ENCODE measurements around the gene USP36.

DNA sequence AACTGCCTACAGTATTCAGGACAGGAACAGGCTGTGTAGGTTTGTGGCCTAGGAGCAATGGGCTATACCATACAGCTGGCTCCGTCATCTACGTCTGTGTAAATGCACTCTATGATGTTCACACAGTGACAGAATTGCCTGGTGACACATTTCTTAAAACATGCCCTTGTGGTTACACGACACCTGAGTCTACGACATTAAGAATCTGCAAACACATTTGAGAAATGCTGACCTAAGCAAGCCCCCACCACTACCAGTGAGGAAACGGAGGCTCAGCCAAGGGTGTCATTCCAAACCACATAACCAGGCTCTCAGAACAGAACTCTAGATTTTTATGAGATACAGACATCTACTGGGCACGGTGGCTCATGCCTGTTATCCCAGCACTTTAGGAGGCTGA is 23.5 kb downstream of the USP36 start:
- TF ChIP-seq HMGXB4 (CRISPR knock-in tag; IDR thresholded peaks at IDR 0.05) (no peak), FOXK1 (CRISPR knock-in tag; IDR thresholded peaks at IDR 0.05; ENCODE audit: borderline replicate concordance) (no peak), RAD51 (IDR thresholded peaks at IDR 0.05; ENCODE audit: borderline replicate concordance, low read depth) (no peak), SMARCA5 (IDR thresholded peaks at IDR 0.05) (no peak), YY1 (IDR thresholded peaks at IDR 0.05; ENCODE audit: borderline replicate concordance in 1 of 3, control insufficient read depth in 1 of 3, extremely low read depth in 1 of 3, insufficient read depth in 3 of 3, insufficient read length in 1 of 3, insufficient replicate concordance in 2 of 3, low read depth in 1 of 3, low read length in 2 of 3) (no peak), CTCF (IDR thresholded peaks at IDR 0.05 in 2 of 3, conservative IDR thresholded peaks at IDR 0.05 in 1 of 3; ENCODE audit: insufficient read depth in 2 of 3, low read depth in 1 of 3, low read length in 3 of 3) (no peak)
- TF ChIP-seq, protein P1, sequence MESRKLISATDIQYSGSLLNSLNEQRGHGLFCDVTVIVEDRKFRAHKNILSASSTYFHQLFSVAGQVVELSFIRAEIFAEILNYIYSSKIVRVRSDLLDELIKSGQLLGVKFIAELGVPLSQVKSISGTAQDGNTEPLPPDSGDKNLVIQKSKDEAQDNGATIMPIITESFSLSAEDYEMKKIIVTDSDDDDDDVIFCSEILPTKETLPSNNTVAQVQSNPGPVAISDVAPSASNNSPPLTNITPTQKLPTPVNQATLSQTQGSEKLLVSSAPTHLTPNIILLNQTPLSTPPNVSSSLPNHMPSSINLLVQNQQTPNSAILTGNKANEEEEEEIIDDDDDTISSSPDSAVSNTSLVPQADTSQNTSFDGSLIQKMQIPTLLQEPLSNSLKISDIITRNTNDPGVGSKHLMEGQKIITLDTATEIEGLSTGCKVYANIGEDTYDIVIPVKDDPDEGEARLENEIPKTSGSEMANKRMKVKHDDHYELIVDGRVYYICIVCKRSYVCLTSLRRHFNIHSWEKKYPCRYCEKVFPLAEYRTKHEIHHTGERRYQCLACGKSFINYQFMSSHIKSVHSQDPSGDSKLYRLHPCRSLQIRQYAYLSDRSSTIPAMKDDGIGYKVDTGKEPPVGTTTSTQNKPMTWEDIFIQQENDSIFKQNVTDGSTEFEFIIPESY (CRISPR knock-in tag; IDR thresholded peaks at IDR 0.05), result no peak

All from K562 (cell line).